ENCODE measurements around the gene WNT3.
"Not testable (repeated sequence)": the region's sequence is repeated elsewhere in the genome, so short reads cannot be mapped to it uniquely, and the experiment has no call there.

WNT3 gene

GRCh38 chr17:46764000-46764708 lies 54.3 kb downstream of the WNT3 start:
- no peak for FAIRE-seq

GRCh38 chr17:46763416-46763815 lies 55.1 kb downstream of the WNT3 start:
- FAIRE-seq = no peak

- FAIRE-seq = no peak
Observed at GRCh38 chr17:46759141-46759540, 59.4 kb downstream of the WNT3 start.

GRCh38 chr17:46758614-46759013 lies 59.9 kb downstream of the WNT3 start:
- no peak for FAIRE-seq

- not testable (repeated sequence) for FAIRE-seq
Observed at GRCh38 chr17:46757588-46757987, 60.9 kb downstream of the WNT3 start.

GRCh38 chr17:46756861-46757260 lies 61.6 kb downstream of the WNT3 start:
- FAIRE-seq = no peak

GRCh38 chr17:46756081-46756735 lies 62.3 kb downstream of the WNT3 start:
- FAIRE-seq = no peak

- FAIRE-seq = no peak
Observed at GRCh38 chr17:46753776-46754175, 64.7 kb downstream of the WNT3 start.

GRCh38 chr17:46751425-46751824 lies 67.1 kb downstream of the WNT3 start:
- FAIRE-seq = no peak

- FAIRE-seq = no peak
Observed at GRCh38 chr17:46745376-46745775, 73.1 kb downstream of the WNT3 start.

GRCh38 chr17:46744441-46744840 lies 74.1 kb downstream of the WNT3 start:
- FAIRE-seq = no peak

- FAIRE-seq = no peak
Observed at GRCh38 chr17:46742565-46743270, 75.8 kb downstream of the WNT3 start.

GRCh38 chr17:46741122-46741730 lies 77.3 kb downstream of the WNT3 start:
- FAIRE-seq = no peak

GRCh38 chr17:46739982-46740381 lies 78.5 kb downstream of the WNT3 start:
- no peak for FAIRE-seq

GRCh38 chr17:46738544-46738943 lies 79.9 kb downstream of the WNT3 start:
- no peak for FAIRE-seq

GRCh38 chr17:46737326-46737725 lies 81.2 kb downstream of the WNT3 start:
- FAIRE-seq = no peak

- no peak for FAIRE-seq
Observed at GRCh38 chr17:46736100-46736499, 82.4 kb downstream of the WNT3 start.

- FAIRE-seq = no peak
Observed at GRCh38 chr17:46733837-46734475, 84.5 kb downstream of the WNT3 start.

GRCh38 chr17:46732754-46733398 lies 85.6 kb downstream of the WNT3 start:
- FAIRE-seq = no peak

- no peak for FAIRE-seq
Observed at GRCh38 chr17:46732160-46732559, 86.3 kb downstream of the WNT3 start.

- no peak for FAIRE-seq
Observed at GRCh38 chr17:46730679-46731078, 87.8 kb downstream of the WNT3 start.

GRCh38 chr17:46730026-46730425 lies 88.5 kb downstream of the WNT3 start:
- peak; percentile 84 for FAIRE-seq

Data from G401.6 (cell line).